Activated naive CD4-positive, alpha-beta T cell treated with anti-CD3 and anti-CD28 coated beads, Interleukin-2, amount 10 ng/mL, durations not matched to agents 5 hours and 36 hours (primary cell): Measurements from ENCODE around the gene SET. TPM values are rescaled to one million over a fixed set of nuclear protein-coding genes. Genes with fewer than 3 reads are reported as not detected.

Experiments used
- total RNA-seq, 2 experiments: library from RNA; stranded (reverse); gene quantifications; one replicate each; pipeline ENCODE4 v1.2.3, GENCODE V29; 2021

Gene SET, protein sequence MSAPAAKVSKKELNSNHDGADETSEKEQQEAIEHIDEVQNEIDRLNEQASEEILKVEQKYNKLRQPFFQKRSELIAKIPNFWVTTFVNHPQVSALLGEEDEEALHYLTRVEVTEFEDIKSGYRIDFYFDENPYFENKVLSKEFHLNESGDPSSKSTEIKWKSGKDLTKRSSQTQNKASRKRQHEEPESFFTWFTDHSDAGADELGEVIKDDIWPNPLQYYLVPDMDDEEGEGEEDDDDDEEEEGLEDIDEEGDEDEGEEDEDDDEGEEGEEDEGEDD
- total RNA-seq = 100 to 1,000 TPM; 412 to 435 TPM

DNA sequence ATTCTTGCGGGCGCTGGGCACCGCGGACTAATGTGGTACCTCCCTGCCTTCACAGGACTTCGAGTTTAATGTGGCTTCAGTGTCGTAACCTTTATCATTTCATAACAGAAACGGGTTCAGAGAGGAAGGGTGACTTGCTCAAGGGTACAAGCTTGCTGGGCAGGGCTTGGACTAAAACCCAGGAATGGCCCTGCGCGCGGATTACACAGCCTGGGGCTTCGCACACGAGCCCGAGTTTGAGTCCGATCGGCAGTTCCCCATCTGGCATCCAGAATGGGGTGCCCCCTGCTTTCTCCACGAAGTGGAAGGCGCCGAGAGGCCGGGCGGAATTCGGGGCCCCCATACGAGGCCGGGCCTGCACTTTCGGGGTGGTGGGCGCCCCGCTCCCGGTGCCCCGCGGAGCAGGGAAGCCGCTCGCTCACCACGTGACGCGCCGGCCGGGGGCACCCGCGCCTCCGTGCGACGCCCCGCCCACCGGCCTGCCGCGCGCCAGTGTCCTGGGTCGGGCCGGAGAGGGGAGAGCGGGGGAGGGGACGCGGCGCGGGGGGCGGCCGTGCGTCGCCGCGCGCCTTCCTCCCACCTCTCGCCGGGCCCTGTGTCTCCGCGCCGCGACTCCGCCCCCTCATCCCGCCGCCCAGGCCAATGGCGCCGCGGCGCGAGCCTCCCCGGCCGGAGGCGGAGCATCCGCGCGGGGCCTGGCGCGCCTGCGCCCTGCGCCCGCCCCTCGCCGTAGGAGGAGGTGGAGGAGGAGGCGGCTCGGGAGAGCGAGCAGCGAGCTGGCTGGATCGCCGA is at the start of gene SET:
Gene SET, plus strand, starts transcription at position 722 of the 792 bp plus-strand sequence. CDS start 361 bp downstream, outside the sequence.

DNA sequence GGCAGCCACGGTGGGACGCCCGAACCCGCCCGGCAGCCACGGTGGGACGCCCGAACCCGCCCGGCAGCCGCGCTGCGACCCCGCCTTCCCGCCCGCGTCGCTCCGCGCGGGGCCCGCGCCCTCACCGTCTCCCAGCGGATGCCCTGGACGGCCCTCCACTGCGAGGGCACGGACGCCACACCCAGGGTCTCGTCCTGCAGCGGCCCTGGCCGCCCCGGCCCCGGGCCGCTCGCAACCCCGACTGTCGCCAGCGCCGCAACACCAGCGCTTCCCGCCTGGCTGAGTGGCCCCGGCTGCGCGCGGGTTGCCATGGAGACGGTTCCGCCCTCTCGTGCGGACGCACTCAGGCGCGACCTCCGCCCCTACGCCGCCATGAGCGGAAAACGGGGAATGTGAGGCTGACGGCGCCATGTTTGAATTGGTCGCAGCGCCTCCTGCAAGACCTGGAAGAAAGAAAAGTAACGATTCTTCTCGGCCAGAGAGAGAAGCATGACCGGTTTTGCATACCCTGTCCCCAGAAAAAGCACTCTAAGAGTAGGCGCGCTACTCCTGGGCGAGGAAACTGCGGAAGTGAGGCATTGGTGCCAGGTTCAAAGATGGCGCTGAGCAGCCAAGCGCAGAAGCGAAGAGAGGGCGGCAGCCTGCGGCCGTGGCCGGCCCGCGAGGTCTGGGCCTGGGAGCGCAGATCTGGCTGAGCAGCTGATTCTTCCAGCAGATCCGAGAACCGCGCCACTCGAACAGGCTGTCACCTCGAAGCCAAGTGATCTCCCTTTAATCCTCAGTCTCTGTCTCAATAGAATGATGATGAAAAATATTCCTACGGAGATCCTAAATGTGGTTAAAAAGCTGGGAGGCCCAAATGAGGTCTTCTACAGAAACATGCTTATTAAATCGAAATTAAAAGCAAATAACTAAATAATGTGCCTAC is 32.3 kb upstream of the SET start, which contains the start of gene DYNC2I2:
Gene DYNC2I2, minus strand, starts transcription at position 432 of the 928 bp plus-strand sequence. Its CDS starts 121 bp downstream, at position 311.

DNA sequence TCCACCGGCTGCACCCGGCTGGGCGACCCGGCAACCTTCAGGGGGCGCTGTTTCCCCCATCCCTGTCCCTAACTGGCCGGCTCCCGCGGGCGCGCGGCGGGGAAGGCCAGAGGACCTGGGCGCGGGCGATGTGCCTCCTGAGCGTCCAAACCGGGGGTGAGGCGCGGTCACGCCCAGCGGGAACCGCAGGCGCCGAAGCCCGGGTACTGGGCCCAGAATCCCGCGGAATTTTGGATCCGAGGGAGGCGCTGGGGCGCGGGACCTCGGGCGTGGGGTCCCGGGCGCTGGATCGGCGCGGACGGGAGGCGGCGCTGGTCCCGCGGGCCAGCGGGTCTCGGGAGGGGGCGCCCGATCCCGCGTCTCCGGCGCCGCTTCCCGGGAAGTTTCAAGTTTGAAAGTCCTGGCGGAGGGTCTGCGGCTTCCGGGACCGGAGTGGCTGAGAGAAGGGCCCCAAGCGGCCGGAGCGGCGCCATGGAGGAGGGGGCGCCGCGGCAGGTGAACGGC is 13.5 kb downstream of the SET start, which contains the start of gene PKN3:
Gene PKN3, plus strand, starts transcription at position 59 of the 504 bp plus-strand sequence. Its CDS starts 413 bp downstream, at position 472.

DNA sequence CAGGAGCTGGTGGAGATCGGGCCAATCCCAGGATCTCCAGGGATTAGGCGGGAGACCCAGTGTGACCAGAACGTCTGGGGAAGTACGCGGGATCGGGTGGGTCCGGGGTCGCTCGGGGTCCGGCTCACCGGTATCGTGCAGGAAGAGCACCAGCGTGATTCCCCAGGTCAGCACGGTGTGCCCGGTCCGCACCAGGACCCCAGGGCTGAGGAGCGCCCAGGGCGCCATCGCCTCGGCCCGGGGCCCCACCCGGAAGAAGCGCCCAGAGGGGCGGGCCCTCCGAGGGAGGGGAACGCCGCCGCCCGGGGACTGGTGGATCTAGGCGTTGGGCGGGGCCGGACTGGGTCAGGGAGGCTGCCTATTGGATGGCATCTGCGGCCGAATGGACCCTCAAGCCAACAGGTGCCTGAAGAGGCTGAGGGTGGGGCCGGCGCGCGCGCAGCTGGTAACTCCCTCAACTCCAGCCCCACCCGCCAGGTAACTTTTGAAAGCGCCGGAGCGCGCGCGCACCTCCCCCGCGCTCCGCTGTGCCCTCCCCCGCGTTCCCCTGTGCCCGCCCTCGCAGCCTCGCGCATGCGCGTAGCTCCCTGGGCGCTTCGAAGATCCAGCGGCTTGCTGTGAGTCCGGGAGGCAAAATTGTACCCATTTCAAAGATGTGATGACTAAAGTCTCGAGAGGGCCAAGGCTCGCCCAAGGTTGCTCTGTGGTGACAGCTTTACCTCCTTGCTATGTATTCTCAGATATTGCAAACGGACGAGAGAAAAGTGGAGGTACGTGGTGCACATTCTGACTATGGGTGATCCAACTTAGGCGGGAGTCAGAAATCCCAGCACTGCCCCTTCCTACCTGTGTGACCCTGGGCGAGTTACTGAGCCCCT is 35.1 kb downstream of the SET start, which contains the start of gene ZDHHC12:
Gene ZDHHC12, minus strand, starts transcription at position 262 of the 878 bp plus-strand sequence. Its CDS starts 34 bp downstream, at position 228.

Other genes with a start within 250 kb of the SET start
- 10 to 100 TPM; 46.8 to 52.0 TPM for gene ODF2, start 233.2 kb upstream of the SET start, total RNA-seq
- 10 to 100 TPM; 37.5 to 41.3 TPM for gene GLE1, start 184.5 kb upstream of the SET start, total RNA-seq
- gene SPTAN1, start 136.6 kb upstream of the SET start, total RNA-seq = 100 to 1,000 TPM; 310 to 334 TPM
- gene DYNC2I2, start 32.4 kb upstream of the SET start, total RNA-seq = 10 to 100 TPM; 44.3 to 46.0 TPM
- gene PKN3, start 13.3 kb downstream of the SET start, total RNA-seq = 1 to 10 TPM; 4.3 to 5.2 TPM
- 10 to 100 TPM; 59.9 to 60.3 TPM for gene ZDHHC12, start 34.9 kb downstream of the SET start, total RNA-seq
- gene ZER1, start 82.7 kb downstream of the SET start, total RNA-seq = 10 to 100 TPM; 20.0 to 25.2 TPM
- 10 to 100 TPM; 17.6 to 18.6 TPM for gene TBC1D13, start 98.0 kb downstream of the SET start, total RNA-seq
- gene ENDOG, start 129.3 kb downstream of the SET start, total RNA-seq = 10 to 100 TPM; 20.3 to 22.2 TPM
- gene SPOUT1, start 140.6 kb downstream of the SET start, total RNA-seq = 10 to 100 TPM; 52.8 to 63.1 TPM
- gene KYAT1, start 192.7 kb downstream of the SET start, total RNA-seq = 10 to 100 TPM; 15.5 to 19.5 TPM
- 10 to 100 TPM; 50.9 to 51.7 TPM for gene LRRC8A, start 192.9 kb downstream of the SET start, total RNA-seq
- gene PHYHD1, start 231.8 kb downstream of the SET start, total RNA-seq = 1 to 10 TPM; 1.1 to 1.4 TPM